Activated naive CD4-positive, alpha-beta T cell treated with anti-CD3 and anti-CD28 coated beads, Interleukin-2, amount 50 U/mL, for 24 hours (primary cell): ENCODE results near the gene ZNF614.

Source experiments
- H3K27ac Mint-ChIP-seq: one replicate; pipeline ENCODE4 v1.8.0; 2021; ENCODE audit warnings: mild to moderate bottlenecking, mixed read lengths
- H3K27me3 Mint-ChIP-seq: one replicate; pipeline ENCODE4 v1.8.0; 2021; ENCODE audit warnings: mixed read lengths
- H3K36me3 Mint-ChIP-seq: one replicate; pipeline ENCODE4 v1.8.0; 2021; ENCODE audit warnings: mixed read lengths
- H3K4me1 Mint-ChIP-seq: one replicate; pipeline ENCODE4 v1.8.0; 2021; ENCODE audit warnings: mixed read lengths
- H3K4me3 Mint-ChIP-seq: one replicate; pipeline ENCODE4 v1.8.0; 2021; ENCODE audit warnings: mild to moderate bottlenecking, mixed read lengths
- H3K9me3 Mint-ChIP-seq: one replicate; pipeline ENCODE4 v1.8.0; 2021; ENCODE audit warnings: mixed read lengths

ZNF614 gene

GRCh38 chr19:51970718-51971117 is 57.5 kb downstream of the ZNF614 start:
- H3K4me1 Mint-ChIP-seq, result no peaks in the 10 kb centered on the region
- no peak overlapping the region for H3K27ac Mint-ChIP-seq
- H3K9me3 Mint-ChIP-seq, result peaks cover 10% of the 10 kb centered on the region
- H3K4me3 Mint-ChIP-seq, result no peak overlapping the region
- H3K36me3 Mint-ChIP-seq, result peaks cover 74% of the 10 kb centered on the region
- no peaks in the 10 kb centered on the region for H3K27me3 Mint-ChIP-seq

- H3K4me1 Mint-ChIP-seq, result no peaks in the 10 kb centered on the region
- H3K36me3 Mint-ChIP-seq, result peaks cover 66% of the 10 kb centered on the region
- H3K27ac Mint-ChIP-seq, result no peak overlapping the region
- H3K4me3 Mint-ChIP-seq, result no peak overlapping the region
- peaks cover 36% of the 10 kb centered on the region for H3K9me3 Mint-ChIP-seq
- no peaks in the 10 kb centered on the region for H3K27me3 Mint-ChIP-seq
Observed at GRCh38 chr19:51965583-51965982, 62.6 kb downstream of the ZNF614 start.
